ENCODE results near the gene KIAA1217.
"Not testable (repeated sequence)": the region's sequence is repeated elsewhere in the genome, so short reads cannot be mapped to it uniquely, and the experiment has no call there.

The KIAA1217 gene

DNA sequence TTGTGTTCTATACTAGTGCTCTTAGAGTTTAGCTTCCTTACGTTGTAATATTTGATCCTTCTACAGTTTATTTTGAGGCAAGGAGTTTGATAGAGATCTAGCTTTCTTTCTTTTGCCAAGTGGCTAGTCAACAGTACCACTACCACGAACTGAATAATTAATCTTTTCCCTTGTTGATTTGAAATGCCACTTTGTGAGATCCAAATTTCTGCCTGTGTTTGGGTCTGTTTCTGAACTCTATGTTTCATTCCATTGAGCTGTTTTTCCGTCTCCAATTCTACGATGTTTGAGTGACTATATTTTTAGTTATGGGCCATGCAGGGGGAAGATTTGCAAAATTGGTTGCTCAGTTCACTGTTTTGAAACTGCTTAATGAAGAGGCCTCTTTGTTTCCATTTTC, 134.7 kb downstream of the KIAA1217 start:
- no peak for DNase-seq

DNA sequence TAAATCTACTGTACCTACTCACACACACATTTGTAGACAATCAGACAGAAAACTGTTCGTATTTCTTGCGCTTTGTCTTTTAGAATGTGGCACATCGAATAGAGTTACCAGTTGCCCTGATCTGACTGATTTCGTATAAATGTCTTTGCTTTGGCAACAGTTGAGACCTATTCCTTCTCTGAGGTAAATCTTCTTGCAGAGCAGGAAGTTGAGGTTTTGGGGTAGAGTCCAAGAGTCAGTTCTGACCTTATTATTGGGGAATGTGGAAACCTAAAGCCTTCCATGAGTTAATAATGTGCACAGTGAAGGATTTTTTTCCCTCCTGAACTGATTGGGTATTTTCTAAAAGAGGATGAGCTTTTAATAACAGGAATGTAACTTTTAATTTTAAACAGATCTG, 135.3 kb downstream of the KIAA1217 start:
- DNase-seq: no peak

- no peak for DNase-seq
Measured at GRCh38 chr10:24344695-24345463, 135.9 kb downstream of the KIAA1217 start.

GRCh38 chr10:24346877-24347519, 138.1 kb downstream of the KIAA1217 start:
- DNase-seq: no peak

GRCh38 chr10:24349379-24350001, 140.6 kb downstream of the KIAA1217 start:
- DNase-seq: no peak

DNA sequence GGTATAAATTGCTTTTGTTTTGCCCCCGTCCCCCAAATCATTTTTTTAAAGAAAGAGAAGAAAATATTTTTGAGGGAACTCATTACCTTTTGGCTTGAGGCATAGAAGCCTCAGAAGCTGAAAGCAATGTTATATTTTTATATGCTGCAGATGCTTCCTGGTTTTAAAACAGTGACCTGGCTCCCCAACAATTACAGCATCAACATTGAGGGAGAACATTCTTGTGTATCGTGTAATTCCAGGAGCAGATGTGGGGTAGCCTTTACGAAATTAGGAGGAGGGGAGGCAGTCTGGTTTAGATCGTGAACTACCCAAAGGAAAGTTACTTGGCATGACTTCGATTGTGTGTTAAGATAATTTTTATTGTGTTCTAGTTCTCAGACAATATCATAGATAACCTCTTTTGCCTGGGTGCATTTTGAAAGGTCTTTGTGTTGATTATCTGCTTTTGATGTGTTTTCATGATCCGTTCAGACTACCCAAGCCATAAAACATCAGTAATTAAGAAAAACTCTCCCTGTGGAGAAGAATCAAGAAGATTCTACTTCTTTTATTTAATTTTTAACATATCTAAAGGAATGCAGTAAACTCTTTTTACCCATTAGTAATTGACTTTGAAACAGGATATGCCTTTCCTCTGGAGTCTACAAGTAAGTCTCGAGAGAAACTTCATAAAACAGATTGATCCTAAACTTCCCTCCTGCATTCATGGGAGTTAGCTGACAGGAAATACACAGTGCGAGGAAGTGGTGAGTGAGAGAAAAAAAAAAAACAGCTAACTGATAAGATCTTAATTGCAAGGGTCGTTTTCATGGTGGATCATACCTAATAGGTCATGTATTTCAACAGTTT, 141.4 kb downstream of the KIAA1217 start:
- DNase-seq: no peak

DNA sequence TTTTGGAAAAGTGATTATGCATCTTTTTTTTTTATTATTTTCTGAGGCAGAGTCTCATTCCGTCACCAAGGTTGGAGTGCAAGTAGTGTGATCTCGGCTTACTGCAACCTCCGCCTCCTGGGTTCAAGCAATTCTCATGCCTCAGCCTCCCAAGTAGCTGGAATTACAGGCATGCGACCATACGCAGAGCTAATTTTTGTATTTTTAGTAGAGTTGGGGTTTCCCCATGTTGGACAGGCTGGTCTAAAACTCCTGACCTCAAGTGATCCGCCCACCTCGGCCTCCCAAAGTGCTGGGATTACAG, 141.9 kb downstream of the KIAA1217 start:
- not testable (repeated sequence) for DNase-seq

GRCh38 chr10:24351961-24352360, 143.0 kb downstream of the KIAA1217 start:
- DNase-seq: no peak

DNA sequence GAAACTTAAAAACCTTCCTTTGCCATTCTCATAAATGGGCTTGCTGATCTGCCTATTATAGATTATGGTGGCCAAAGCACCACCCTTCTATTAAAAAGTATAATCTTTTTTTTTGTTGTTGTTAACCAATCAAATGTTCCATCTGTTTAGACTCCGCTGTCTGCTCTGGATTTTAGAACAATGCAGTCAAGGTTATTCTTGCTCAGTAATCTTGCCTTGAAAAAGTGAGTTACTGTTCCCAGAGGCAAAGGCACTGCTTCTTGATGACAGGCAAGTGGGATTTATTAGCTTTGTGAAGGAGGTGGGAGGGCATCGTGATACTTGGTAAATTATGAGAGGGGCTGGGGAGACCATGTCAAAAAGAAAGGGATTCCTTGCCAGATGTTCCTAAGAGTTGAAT, 143.5 kb downstream of the KIAA1217 start:
- no peak for DNase-seq

DNA sequence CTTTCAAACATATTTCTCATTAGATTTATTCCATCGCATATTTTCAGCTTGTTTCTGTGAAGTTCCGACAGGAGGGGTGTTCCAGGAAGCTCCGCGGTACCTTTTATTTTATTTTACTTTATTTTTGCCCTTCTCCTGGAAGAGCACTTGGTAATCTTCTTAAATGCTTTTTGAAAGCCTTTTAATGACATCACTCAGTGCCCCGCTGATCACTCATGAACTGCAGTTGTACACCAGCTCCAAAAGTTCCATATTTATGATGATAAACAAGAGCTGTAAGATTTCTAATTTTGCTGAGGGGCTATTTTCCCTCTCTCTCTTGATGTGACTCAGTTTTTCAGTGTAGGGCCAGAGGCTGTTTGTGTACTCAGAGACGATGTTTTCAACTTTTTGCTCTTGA, 144.4 kb downstream of the KIAA1217 start:
- no peak for DNase-seq

GRCh38 chr10:24355056-24355688, 146.2 kb downstream of the KIAA1217 start:
- DNase-seq: no peak

DNA sequence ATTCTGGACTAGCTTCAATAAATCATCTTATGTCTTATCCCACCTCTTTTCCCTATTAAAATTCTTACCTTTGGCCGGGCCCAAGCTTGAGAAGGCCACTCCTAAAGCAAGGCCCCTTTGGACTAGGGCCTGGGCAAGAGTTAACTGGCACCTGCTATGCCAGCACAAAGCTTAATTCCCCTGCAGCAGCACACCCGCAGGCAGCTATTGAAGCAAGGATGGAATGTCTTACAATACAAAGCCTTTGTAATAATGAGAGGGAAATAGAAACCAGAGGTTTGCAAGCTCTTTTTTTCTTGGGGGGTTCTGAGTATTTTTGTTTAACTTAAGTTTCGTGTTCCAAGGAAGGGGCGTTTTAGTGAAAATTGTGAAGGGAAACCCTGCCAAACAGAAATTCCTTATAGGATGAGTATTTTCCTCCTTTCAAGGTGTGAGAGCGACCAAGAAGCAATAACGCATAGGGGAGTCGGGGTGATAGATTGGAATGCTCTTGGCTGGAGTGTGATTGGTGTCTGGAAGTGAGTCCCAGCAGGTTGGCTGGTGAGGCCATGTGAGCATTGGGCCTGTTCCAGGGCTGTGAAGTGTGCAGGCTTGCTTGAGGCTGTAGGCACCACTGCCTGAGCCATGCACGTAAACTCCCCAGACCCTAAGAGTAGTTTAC, 148.5 kb downstream of the KIAA1217 start:
- DNase-seq: no peak

DNA sequence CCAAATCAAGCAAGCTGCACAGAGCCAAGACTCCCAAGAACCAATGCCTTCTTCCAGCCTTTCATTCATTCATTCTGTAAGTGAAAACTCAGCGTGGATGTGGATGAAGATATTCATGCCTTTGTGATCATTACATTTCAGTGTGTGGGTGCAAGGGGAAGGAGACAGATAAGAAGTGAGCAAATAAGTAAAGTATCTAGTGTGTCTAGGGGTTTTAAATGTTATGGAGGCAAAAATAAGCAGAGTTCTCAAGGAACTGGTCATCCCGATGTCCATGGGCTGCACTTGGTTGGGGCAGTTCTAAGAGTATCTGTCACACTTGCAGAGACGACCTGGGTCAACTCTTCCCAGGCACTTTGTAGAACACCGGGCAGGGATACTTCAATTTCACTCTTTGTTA, 149.1 kb downstream of the KIAA1217 start:
- no peak for DNase-seq

GRCh38 chr10:24360282-24361127, 151.6 kb downstream of the KIAA1217 start:
- no peak for DNase-seq

DNA sequence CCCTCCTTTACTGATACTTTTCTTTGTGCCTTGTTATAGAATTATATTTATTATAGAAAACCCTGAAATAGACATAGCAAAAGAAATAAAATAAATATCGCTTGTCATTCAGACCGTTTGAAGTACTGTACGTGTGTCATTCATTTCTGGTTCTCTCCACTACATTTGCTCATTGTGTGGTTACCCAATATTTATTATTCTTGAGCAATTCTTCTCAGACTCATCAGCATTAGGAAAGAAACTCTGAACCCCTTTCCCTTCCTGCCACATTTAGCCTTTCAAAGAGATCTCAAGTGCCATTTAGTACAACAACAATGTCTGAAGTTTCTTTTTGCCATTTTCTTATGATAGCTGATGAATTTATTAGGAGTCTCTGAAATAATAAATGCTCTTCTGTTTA, 154.1 kb downstream of the KIAA1217 start:
- DNase-seq: no peak

DNA sequence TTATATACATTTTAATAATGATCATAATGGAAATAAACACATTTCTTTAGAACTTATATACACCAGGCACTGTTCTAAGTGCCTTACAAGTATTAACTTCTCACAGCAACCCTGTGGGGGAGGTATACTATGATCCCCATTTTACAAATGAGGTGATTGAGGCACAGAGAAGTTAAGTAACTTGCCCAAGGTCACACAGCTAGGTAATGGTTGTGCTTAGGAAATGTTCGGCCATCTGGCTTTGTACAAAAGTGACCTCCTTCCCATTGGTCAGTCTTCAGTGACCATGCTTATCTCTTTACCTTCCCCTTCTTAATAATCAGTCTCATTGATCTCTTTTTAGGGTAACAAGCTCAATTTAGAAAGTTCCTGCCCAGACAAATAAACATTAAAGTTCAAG, 158.8 kb downstream of the KIAA1217 start:
- DNase-seq: no peak

GRCh38 chr10:24370877-24371276, 161.9 kb downstream of the KIAA1217 start:
- no peak for DNase-seq

- no peak for DNase-seq
Measured at GRCh38 chr10:24371396-24371795, 162.5 kb downstream of the KIAA1217 start.

DNA sequence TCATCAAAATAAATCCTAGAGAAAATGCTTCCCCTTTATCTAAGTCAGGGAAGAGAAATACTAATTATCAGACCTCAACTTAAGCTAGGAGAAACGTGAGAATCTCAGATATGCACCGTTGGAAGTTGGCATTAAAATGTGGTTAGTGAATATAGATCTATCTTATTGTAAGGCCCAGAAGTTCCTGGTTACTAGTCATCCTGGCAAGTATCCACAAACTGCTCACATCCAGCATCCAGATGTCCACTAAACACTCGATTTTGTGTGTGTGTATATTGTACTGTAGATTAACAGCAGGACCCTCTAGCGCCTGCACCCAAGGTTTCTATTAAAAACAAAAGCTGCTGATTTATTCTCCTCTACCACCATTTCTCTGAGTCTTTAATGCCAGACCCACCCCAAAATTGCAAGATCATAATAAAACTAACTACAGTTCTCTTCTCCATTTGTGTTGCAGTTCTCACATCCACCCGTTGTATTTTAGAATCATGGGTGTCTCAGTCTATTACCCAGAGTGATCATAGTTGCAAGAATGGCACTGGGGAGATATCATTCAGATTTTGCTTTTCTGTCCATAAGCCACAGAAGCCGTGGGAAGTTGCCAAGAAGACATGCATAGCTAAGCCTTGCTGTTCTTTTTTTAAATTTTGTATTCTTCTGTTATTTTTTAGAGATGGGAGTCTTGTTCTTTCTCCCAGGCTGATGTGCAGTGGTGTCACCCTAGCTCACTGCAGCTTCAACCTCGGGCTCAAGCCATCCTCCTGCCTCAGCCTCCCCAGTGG, 165.4 kb downstream of the KIAA1217 start:
- no peak for DNase-seq

- no peak for DNase-seq
Measured at GRCh38 chr10:24375510-24375909, 166.6 kb downstream of the KIAA1217 start.

DNA sequence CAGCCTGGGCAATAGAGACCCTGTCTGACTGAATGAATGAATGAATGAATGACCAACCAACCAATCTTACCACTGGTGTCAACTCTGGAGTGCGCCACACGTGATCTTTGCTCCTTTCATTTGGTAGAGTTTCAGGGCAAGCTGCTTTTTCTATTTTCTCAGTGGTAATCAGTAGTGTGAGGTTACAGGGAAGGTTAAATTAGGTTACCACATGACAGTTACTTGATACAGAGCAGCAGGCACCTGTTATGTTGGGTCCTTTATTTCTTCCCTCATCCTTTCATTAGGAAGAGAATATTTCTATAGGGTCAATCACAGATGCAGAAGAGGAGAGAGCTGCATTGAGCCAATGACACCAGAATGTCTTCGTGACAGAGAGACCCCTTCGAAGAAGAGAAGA, 167.8 kb downstream of the KIAA1217 start:
- DNase-seq: no peak
